Tibial nerve (tissue), 4 donors: ENCODE results near the gene DTX3L. TPM values are rescaled to one million over a fixed set of nuclear protein-coding genes. Genes with fewer than 3 reads are reported as not detected.

Experiments used
- DNase-seq, 2 donors: peaks; one replicate each; pipeline ENCODE4 v3.0.0-alpha.2; 2019; ENCODE audit warnings: low spot score in 2 of 2
- H3K27ac ChIP-seq, 4 donors: fragments of 200-600 bp; sonication (generic) in 3 of 4; one replicate each; pipeline ENCODE4 v1.5.1; 2017 to 2019; ENCODE audit warnings: mild to moderate bottlenecking in 1 of 4
- H3K27me3 ChIP-seq, 2 donors: fragments of 200-600 bp; sonication (generic) in 1 of 2; one replicate each; pipeline versions ENCODE4 v1.5.1 to v1.6.0; 2017 to 2019
- H3K36me3 ChIP-seq, 3 donors: fragments of 200-600 bp; sonication (generic); one replicate each; pipeline ENCODE4 v1.5.1; 2018 to 2019
- H3K4me1 ChIP-seq, 4 donors: fragments of 200-600 bp; sonication (generic) in 3 of 4; one replicate each; pipeline ENCODE4 v1.5.1; 2017 to 2019
- H3K4me3 ChIP-seq, 4 donors: fragments of 200-600 bp; sonication (generic) in 3 of 4; one replicate each; pipeline ENCODE4 v1.5.1; 2017 to 2019; ENCODE audit warnings: mild to moderate bottlenecking in 1 of 4, moderate library complexity in 1 of 4
- H3K9me3 ChIP-seq, 4 donors: fragments of 200-600 bp; sonication (generic) in 3 of 4; one replicate each; pipeline ENCODE4 v1.5.1; 2017 to 2019
- EP300 ChIP-seq, 2 donors: sonication (generic); formaldehyde crosslinking; IDR thresholded peaks; one replicate each; pipeline ENCODE4 v1.6.1; 2017; ENCODE audit warnings: antibody characterized with exemption in 2 of 2, mild to moderate bottlenecking in 1 of 2
- POLR2A ChIP-seq, 2 donors: fragments of 450-650 bp; IDR thresholded peaks; one replicate each; pipeline ENCODE4 v1.6.1; 2017; ENCODE audit warnings: antibody characterized with exemption in 2 of 2, mild to moderate bottlenecking in 2 of 2, moderate library complexity in 2 of 2
- WGBS, 2 donors: methylation state at CpG; one replicate each; pipeline ENCODE4 v1.1.5; 2018; 5-methylcytosine and 5-hydroxymethylcytosine counted together
- total RNA-seq, 4 donors: library from RNA; depleted of rRNA; stranded (reverse); fragments of >200 nt; gene quantifications; one replicate each; pipeline ENCODE4 v1.1.0, GENCODE V29; 2016
- TF ChIP-seq, protein P1 (sequence below), 5 experiments: fragments of 200-600 bp in 3 of 5; fragments of 450-650 bp in 2 of 5; sonication (generic) in 3 of 5; IDR thresholded peaks; one replicate each; pipeline ENCODE4 v1.5.1; 2016 to 2019; ENCODE audit warnings: antibody characterized with exemption in 5 of 5, mild to moderate bottlenecking in 3 of 5, moderate library complexity in 2 of 5

The DTX3L gene
- total RNA-seq, 4 donors from 2014 or later, result 14.9 to 23.2 (median 18.9) TPM

- 84 to 86% methylated on average over 3 of the region's 3 CpGs for WGBS, 2 donors
- Histone ChIP-seq H3K27ac (no peak overlapping the region), H3K27me3 (no peaks in the 10 kb centered on the region), H3K4me1 (no peaks in the 10 kb centered on the region), H3K4me3 (no peak overlapping the region), H3K36me3 (no peaks in the 10 kb centered on the region), H3K9me3 (no peaks in the 10 kb centered on the region)
- no peak for DNase-seq
- TF ChIP-seq, protein P1, sequence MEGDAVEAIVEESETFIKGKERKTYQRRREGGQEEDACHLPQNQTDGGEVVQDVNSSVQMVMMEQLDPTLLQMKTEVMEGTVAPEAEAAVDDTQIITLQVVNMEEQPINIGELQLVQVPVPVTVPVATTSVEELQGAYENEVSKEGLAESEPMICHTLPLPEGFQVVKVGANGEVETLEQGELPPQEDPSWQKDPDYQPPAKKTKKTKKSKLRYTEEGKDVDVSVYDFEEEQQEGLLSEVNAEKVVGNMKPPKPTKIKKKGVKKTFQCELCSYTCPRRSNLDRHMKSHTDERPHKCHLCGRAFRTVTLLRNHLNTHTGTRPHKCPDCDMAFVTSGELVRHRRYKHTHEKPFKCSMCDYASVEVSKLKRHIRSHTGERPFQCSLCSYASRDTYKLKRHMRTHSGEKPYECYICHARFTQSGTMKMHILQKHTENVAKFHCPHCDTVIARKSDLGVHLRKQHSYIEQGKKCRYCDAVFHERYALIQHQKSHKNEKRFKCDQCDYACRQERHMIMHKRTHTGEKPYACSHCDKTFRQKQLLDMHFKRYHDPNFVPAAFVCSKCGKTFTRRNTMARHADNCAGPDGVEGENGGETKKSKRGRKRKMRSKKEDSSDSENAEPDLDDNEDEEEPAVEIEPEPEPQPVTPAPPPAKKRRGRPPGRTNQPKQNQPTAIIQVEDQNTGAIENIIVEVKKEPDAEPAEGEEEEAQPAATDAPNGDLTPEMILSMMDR (IDR thresholded peaks at IDR 0.05), result no peak
- TF ChIP-seq EP300 (IDR thresholded peaks at IDR 0.05) (no peak), POLR2A (IDR thresholded peaks at IDR 0.05) (no peak)
Measured at GRCh38 chr3:122598151-122598550, 34.0 kb downstream of the DTX3L start.

DNA sequence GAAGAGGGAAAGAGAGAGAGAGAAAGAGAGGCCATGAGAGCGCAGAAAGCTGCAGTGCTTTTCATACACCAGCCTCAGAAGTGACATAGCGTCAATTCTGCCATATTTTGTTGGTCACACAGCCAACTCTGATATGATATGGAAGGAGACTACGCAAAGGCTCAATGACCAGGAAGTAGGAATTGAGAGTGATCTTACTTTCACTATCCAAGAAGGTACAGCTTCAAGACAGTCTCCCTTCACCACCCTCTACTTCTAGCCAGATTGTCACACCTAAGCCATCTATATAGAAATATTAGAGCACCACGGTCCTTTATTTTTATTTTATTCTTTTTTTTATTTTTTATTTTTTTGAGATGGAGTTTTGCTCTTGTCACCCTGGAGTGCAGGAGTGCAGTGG, 34.4 kb downstream of the DTX3L start:
- WGBS, 2 donors, result 72 to 81% methylated on average over 4 of the region's 4 CpGs
- Histone ChIP-seq H3K4me3 (no peak overlapping the region), H3K4me1 (no peaks in the 10 kb centered on the region), H3K9me3 (no peaks in the 10 kb centered on the region), H3K36me3 (no peaks in the 10 kb centered on the region), H3K27ac (no peak overlapping the region), H3K27me3 (no peaks in the 10 kb centered on the region)
- TF ChIP-seq EP300 (IDR thresholded peaks at IDR 0.05) (no peak), POLR2A (IDR thresholded peaks at IDR 0.05) (no peak)
- TF ChIP-seq, protein P1 (IDR thresholded peaks at IDR 0.05), result no peak
- no peak for DNase-seq

- H3K9me3 ChIP-seq, result no peaks in the 10 kb centered on the region
- WGBS, 2 donors, result 58 to 63% methylated on average over 5 of the region's 5 CpGs
- H3K27me3 ChIP-seq, result no peaks in the 10 kb centered on the region
- no peaks in the 10 kb centered on the region for H3K36me3 ChIP-seq
- no peak overlapping the region for H3K4me3 ChIP-seq
- H3K27ac ChIP-seq, result no peak overlapping the region
- no peaks in the 10 kb centered on the region for H3K4me1 ChIP-seq
- TF ChIP-seq EP300 (IDR thresholded peaks at IDR 0.05) (no peak), POLR2A (IDR thresholded peaks at IDR 0.05) (no peak)
- TF ChIP-seq, protein P1 (IDR thresholded peaks at IDR 0.05), result no peak
- no peak for DNase-seq
Measured at GRCh38 chr3:122602011-122602710, 38.0 kb downstream of the DTX3L start.

GRCh38 chr3:122603056-122603455, 38.9 kb downstream of the DTX3L start:
- Histone ChIP-seq H3K36me3 (no peaks in the 10 kb centered on the region), H3K27me3 (no peaks in the 10 kb centered on the region), H3K4me3 (no peak overlapping the region), H3K27ac (no peak overlapping the region), H3K4me1 (no peaks in the 10 kb centered on the region), H3K9me3 (no peaks in the 10 kb centered on the region)
- TF ChIP-seq EP300 (IDR thresholded peaks at IDR 0.05) (no peak), POLR2A (IDR thresholded peaks at IDR 0.05) (no peak)
- TF ChIP-seq, protein P1 (IDR thresholded peaks at IDR 0.05), result no peak
- WGBS, 2 donors, result 78 to 83% methylated on average over 2 of the region's 2 CpGs
- no peak for DNase-seq

- no peaks in the 10 kb centered on the region for H3K9me3 ChIP-seq
- H3K4me3 ChIP-seq, result no peak overlapping the region
- H3K4me1 ChIP-seq, result no peaks in the 10 kb centered on the region
- TF ChIP-seq EP300 (IDR thresholded peaks at IDR 0.05) (no peak), POLR2A (IDR thresholded peaks at IDR 0.05) (no peak)
- TF ChIP-seq, protein P1 (IDR thresholded peaks at IDR 0.05), result no peak
- WGBS, 2 donors, result 57 to 63% methylated on average over 4 of the region's 4 CpGs
- no peaks in the 10 kb centered on the region for H3K27me3 ChIP-seq
- no peak overlapping the region for H3K27ac ChIP-seq
- H3K36me3 ChIP-seq, result no peaks in the 10 kb centered on the region
- no peak for DNase-seq
Measured at GRCh38 chr3:122606330-122606729, 42.2 kb downstream of the DTX3L start.
